HT1080 (cell line): Measurements from ENCODE around the gene LMNTD2. TPM values are rescaled to one million over a fixed set of nuclear protein-coding genes. Genes with fewer than 3 reads are reported as not detected.

Experiments used
- DNase-seq: peaks from one replicate; pipeline ENCODE4 v3.0.0-alpha.2; 2015; ENCODE audit warnings: low read depth
- polyA plus RNA-seq, 2 experiments: library from polyadenylated mRNA; depleted of rRNA; stranded (reverse); fragments of >200 nt; gene quantifications; 2 replicates each; pipeline ENCODE4 v1.2.3, GENCODE V29; 2015
- total RNA-seq: library from RNA; depleted of rRNA; stranded (reverse); fragments of >200 nt; shearing (Covaris generic); gene quantifications from 2 replicates; pipeline ENCODE4 v1.2.3, GENCODE V29; 2014; rRNA removed

The LMNTD2 gene, protein sequence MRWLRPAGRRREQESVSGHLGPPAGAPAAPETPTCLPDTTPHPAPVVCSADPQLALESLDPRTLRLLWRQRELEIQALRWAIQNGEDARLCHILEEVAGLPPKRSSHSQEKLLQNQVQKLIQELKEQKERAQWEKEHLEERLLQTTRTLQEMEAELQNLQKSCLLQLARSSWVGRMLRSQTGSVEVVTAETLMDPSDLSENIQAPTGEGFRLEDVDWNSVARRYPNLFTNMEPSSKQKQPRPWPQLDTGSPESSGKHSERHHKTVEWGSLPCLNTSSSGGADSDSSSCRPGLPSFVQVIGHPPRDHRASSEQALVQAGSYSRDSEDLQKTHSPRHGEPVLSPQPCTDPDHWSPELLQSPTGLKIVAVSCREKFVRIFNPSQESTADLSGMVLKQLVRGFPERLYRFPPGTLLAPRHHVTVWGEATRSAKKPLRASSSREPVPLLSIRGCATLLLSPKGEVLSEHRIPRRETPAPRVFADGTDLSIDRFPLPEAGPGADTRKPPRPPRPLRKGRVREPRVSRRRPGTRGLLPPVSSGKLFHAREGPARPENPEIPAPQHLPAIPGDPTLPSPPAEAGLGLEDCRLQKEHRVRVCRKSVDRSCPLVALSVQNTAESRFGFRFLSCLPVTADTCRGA
- 0.08 TPM in 1 of 2 replicates, not detected in the other for total RNA-seq
- polyA plus RNA-seq (2015; cell fraction: cytosol; rRNA removed) = 0.43 and 1.2 TPM in 2 replicates
- polyA plus RNA-seq (2015; cell fraction: nucleus; rRNA removed) = 3.1 and 3.9 TPM in 2 replicates

DNA sequence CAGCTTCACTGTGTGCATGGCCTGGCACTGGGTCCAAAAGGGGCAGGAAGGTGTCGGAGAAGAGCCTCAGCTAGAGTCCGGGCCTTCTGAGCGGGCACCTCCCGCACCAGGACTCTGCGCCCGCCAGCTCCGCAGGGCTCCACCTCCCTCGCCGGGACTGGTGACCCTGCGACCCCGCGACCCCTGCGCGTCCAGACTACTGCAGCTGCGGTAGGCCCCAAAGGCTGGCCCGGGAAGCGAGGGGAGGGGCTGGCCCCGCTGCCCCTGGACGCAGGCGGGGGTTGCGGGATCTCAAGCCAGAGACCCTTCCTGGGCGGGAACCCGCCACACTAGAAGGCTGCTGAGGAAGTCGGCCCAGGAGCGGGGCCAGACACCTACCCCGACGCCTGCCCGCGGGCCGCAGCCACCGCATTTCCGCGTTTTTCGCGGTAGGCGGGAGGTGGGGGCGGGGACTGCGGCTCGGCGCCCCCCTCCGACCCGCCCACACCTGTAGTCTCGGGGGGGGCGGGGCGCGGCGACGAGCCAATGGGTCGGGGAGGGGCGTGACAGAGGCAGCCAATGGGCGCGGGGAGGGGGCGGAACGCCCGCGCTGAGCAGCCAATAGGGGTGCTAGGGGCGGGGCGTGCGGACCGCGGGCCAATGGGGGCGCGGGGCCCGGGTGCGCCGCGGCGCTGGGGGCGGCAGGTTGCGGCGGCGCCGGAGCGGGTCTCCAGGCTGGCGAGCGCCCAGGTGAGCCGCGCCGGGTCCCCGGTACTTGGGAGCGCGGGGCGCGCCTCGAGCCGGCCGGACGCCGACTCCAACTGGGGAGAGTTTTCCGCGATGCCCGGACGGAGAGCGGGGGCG, at the start of gene LMNTD2, which contains the start of gene RASSF7:
TSS of gene LMNTD2 (minus strand) at position 434 of the 843 bp plus-strand sequence. CDS start at position 412, 22 bp downstream.
TSS of gene RASSF7 (plus strand) at position 666 of the 843 bp plus-strand sequence. CDS start 799 bp downstream, outside the sequence.
- DNase-seq = peak; percentile 47

DNA sequence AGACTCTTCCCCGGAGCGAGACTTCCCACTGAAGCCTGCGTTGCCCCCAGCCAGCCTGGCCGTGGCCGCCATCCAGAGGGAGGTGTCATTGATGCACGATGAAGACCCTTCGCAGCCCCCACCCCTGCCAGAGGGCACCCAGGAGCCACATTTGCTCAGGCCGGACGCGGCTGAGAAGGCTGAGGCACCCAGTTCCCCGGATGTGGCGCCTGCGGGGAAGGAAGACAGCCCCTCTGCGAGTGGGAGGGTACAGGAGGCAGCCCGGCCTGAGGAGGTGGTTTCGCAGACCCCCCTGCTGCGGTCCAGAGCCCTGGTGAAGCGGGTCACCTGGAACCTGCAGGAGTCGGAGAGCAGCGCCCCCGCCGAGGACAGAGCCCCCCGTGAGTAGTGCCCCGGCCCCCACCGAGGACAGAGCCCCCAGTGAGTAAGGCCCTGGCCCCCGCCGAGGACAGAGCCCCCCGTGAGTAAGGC, 48.8 kb upstream of the LMNTD2 start:
- DNase-seq = no peak

DNA sequence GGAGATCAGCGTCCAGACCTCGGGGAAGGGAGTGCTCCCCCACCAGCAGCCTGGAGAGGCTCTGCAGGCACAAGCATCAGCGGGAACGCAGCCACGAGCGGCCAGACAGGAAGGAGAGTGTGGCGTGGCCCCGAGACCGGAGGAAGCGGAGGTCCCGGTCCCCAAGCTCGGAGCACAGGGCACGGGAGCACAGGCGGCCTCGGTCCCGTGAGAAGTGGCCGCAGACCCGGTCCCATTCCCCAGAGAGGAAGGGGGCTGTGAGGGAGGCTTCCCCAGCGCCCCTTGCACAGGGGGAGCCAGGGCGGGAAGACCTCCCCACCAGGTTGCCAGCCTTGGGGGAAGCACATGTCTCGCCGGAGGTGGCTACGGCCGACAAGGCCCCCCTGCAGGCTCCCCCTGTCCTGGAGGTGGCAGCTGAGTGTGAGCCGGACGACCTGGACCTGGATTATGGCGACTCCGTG, 48.3 kb upstream of the LMNTD2 start:
- no peak for DNase-seq

DNA sequence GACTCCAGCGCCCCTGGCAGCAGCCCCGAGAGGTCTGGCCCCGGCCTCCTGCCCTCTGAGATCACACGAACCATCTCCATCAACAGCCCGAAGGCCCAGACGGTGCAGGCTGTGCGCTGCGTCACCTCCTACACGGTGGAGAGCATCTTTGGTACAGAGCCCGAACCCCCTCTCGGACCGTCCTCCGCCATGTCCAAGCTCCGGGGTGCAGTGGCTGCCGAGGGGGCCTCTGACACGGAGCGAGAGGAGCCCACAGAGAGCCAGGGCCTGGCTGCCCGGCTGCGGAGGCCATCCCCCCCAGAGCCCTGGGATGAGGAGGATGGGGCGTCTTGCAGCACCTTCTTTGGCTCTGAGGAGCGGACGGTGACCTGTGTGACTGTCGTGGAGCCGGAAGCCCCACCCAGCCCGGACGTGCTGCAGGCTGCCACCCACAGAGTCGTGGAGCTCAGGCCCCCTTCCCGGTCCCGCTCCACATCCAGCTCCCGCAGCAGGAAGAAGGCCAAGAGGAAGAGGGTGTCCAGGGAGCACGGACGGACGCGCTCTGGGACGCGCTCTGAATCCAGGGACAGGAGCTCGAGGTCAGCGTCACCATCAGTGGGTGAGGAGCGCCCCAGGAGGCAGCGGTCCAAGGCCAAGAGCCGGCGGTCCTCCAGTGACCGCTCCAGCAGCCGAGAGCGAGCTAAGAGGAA, 47.6 kb upstream of the LMNTD2 start:
- no peak for DNase-seq

- DNase-seq = no peak
These were observed 46.7 kb upstream of the LMNTD2 start for GRCh38 chr11:607020-607780.

GRCh38 chr11:606245-606644, 45.7 kb upstream of the LMNTD2 start:
- peak; percentile 30 for DNase-seq

DNA sequence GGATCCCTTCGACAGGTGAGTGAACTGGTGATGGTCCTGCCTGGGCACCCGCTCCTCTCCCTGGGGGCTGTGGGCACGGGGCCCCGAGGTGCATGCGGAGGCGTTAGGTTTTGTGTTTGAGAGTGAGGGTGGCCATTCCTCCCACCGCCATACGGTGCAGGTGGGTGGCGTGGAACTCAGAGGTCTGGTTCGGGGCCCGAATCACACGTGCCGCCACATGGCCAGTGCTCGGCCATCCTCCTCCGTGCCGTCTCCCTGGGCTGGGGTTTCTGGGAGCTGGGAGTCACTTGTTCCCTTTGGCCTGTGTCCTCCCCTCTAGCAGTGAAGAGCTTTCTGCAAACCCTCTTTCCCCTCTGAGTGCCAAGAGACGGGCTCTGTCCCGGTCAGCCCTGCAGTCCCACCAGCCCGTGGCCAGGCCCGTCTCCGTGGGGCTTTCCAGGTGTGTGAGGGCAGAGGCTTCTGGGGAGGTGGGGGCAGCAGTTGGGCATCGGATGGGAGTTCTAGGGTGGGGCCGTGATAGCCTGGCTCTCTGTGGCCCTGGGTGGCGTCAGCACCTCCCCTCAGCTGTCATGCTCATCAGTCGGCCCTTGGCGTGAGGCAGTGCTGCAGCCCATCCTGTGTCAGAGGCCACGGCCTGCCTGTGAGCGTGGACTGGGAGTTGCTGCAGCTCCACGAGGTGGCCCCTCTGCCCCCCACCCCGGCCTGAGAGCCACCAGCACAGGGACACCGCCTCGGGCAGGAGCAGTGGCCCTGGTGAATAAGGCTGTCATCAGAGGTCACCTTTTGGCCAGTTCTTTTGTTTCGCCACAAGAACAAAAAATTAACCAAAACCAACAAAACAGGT, 45.0 kb upstream of the LMNTD2 start:
- no peak for DNase-seq

- DNase-seq = no peak
These were observed 42.6 kb upstream of the LMNTD2 start for GRCh38 chr11:603154-603553.

DNA sequence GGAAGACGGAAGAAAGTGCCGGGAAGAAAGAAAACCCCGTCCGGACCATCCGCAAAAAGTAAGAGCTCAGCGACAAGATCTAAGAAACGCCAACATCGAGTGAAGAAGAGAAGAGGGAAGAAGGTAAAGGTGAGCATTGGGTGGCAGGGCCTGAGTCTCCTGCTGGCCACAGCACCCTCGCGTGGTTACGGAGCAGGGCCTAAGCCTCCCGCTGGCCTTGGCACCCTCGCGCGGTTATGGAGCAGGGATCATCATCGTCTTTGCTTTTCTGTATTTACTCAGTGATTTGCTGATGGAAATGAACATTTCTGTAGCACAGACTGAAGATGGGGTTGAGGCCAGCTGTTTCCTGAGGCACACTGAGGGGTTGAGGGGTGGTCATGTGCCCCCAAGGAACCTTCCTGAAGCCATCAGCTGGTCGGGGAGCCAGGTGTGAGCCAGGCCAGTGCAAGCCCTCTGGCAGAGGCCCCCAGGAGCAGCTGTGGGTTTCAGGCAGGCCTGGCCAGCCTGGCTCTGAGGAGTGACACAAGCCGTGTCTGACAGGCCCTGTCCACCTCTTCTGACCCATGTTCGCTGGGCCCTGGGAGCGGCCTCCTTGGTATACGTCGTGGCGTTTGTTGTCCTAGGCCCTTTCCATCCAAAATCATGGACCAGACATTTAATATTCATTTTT, 41.2 kb upstream of the LMNTD2 start:
- no peak for DNase-seq

- DNase-seq = no peak
These were observed 37.6 kb upstream of the LMNTD2 start for GRCh38 chr11:598005-598680.

GRCh38 chr11:597166-597725, 36.7 kb upstream of the LMNTD2 start:
- no peak for DNase-seq

DNA sequence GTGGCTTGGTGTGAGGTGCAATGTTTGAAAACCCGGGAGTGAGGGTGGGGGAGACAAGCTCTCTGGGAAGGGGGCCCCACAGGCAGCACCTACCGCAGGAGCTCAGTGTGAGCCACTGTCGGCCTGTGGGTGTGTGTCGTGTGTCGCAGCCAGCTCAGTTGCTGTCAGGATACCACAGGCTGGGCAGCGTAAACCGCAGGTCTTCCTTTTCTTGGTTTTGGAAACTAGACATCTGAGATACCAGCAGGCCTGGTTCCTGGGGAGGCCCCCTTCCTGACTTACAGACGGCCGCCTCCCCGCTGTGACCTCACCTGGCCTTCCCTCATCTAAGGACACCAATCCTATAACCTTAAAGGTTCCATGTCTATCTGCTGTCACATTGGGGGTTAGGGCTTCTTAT, 35.8 kb upstream of the LMNTD2 start:
- DNase-seq = no peak

DNA sequence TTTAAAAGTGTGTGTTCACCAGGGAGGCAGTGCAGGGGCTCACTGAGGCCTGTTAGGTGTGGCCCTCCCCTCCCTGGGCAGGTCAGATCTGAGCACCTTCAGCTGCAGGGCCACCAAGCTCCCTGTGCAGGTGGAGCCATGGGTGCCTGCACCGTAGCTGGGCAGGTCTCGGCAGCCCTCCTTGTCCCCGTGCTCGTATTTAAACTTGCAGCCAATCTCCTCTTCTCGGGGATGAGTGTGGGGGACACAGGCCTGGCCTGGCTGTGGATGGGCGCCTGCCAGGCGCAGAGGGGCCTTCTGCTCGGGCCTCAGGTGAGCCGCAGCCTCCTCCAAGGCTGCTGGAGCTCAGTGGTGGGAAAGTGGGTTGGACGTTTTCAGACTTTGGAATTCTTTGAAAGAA, 34.9 kb upstream of the LMNTD2 start:
- no peak for DNase-seq

- DNase-seq = no peak
These were observed 32.8 kb upstream of the LMNTD2 start for GRCh38 chr11:593347-593746.

DNA sequence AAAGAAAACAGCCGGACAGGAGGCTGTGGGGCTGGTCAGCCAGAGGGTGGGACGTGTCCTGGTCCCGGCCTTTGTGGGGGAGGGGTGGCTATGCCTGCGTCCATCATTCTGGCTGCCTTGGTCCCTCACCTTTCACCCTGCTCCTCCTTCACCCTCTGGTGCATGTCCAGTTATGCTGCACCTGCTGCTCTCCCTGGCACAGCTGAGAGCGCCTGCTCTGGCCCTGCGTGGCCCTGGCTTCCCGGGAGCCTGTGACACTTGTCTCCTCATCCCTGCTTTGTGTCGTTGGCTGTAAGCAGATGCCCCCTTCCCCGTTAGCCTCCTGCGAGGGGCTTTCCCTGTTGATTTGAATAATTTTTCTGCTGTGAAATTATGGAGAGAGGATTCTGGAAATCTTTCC, 32.4 kb upstream of the LMNTD2 start:
- DNase-seq = no peak

- DNase-seq = no peak
These were observed 32.0 kb upstream of the LMNTD2 start for GRCh38 chr11:592501-592900.

DNA sequence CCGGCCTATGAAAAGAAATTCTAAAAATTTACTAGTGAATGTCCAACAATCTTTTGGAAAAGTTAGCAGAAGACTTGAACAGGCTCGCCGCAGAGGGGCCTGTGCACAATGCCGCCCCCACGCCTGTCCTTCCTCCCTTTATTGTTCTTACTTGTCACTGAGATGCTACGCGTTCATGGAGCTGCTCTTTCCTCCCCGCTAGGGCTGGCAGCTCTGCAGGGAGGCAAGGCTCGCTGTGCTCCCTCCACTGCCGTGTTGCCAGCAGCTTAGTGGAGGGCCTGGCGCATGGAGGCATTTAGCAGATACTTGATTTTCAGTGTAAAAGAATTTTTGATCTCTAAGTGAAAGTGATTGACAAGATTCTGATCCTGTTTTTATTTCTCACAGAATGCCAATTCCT, 30.5 kb upstream of the LMNTD2 start:
- DNase-seq = no peak
